PC-3 (cell line): ENCODE results near the gene L3MBTL4. TPM values are rescaled to one million over a fixed set of nuclear protein-coding genes. Genes with fewer than 3 reads are reported as not detected.

Source experiments
- ATAC-seq: fragments of 200-7000 bp; cut with Tn5 transposase; 2 replicates; pipeline ENCODE4 v1.9.1; 2020; ENCODE audit warnings: mild to moderate bottlenecking, moderate library complexity
- BruUV-seq: library from RNA; stranded (reverse); fragments of 400-500 nt; replicated peaks from 2 replicates; lab custom pipeline; 2021; lab: Mats Ljungman, UMichigan
- CTCF ChIA-PET: fragments of 300-600 bp; sonication (Branson Sonifier 250); formaldehyde crosslinking; loops from one replicate; lab custom pipeline; 2022; ENCODE audit warnings: antibody characterized with exemption; lab: Charles Lee
- POLR2A ChIA-PET: fragments of 300-600 bp; sonication (Branson Sonifier 250); formaldehyde crosslinking; loops from one replicate; lab custom pipeline; 2022; ENCODE audit warnings: antibody characterized with exemption; ENCODE audit not compliant: unreplicated experiment; lab: Charles Lee
- DNase-seq: peaks from one replicate; pipeline ENCODE4 v3.0.0-alpha.2; 2015
- H2AFZ ChIP-seq: fragments of 300-600 bp; sonication (generic); 2 replicates; pipeline ENCODE4 v1.6.0; 2016; ENCODE audit warnings: antibody characterized with exemption, low read length
- H3F3A ChIP-seq: fragments of 300-600 bp; sonication (generic); one replicate; pipeline ENCODE4 v1.6.0; 2017; ENCODE audit warnings: antibody characterized with exemption, low read length, control low read depth, mild to moderate bottlenecking; ENCODE audit not compliant: unreplicated experiment
- H3K27ac ChIP-seq: fragments of 300-600 bp; sonication (generic); 2 replicates; pipeline ENCODE4 v1.5.1; 2016; ENCODE audit warnings: mild to moderate bottlenecking, low read length
- H3K27me3 ChIP-seq: fragments of 300-600 bp; sonication (generic); 2 replicates; pipeline ENCODE4 v1.6.1; 2016; ENCODE audit warnings: low read length, mixed read lengths
- H3K36me3 ChIP-seq: fragments of 300-600 bp; sonication (generic); 2 replicates; pipeline ENCODE4 v1.6.1; 2016; ENCODE audit warnings: low read depth, mixed run types, low read length, mixed read lengths
- H3K4me1 ChIP-seq: fragments of 300-600 bp; sonication (generic); 2 replicates; pipeline ENCODE4 v1.5.1; 2016; ENCODE audit warnings: low read length; ENCODE audit not compliant: insufficient read depth
- H3K4me2 ChIP-seq: fragments of 300-600 bp; sonication (generic); 2 replicates; pipeline ENCODE4 v1.6.0; 2016; ENCODE audit warnings: low read length
- H3K4me3 ChIP-seq: fragments of 300-600 bp; sonication (generic); 2 replicates; pipeline ENCODE4 v1.5.1; 2016; ENCODE audit warnings: mild to moderate bottlenecking, low read length, mixed read lengths
- H3K79me2 ChIP-seq: fragments of 300-600 bp; sonication (generic); 2 replicates; pipeline ENCODE4 v1.6.1; 2017; ENCODE audit warnings: low read length, mixed read lengths
- H3K9ac ChIP-seq: fragments of 300-600 bp; sonication (generic); 2 replicates; pipeline ENCODE4 v1.6.0; 2016; ENCODE audit warnings: mild to moderate bottlenecking, low read length
- H3K9me2 ChIP-seq: fragments of 300-600 bp; sonication (generic); replicated peaks from 2 replicates; pipeline ENCODE4 v1.6.1; 2016; ENCODE audit warnings: mixed run types, low read length, mixed read lengths
- H3K9me3 ChIP-seq: fragments of 300-600 bp; sonication (generic); 2 replicates; pipeline ENCODE4 v1.6.1; 2016; ENCODE audit warnings: low read length, mixed read lengths
- H4K20me1 ChIP-seq: fragments of 300-600 bp; sonication (generic); 2 replicates; pipeline ENCODE4 v1.6.1; 2016; ENCODE audit warnings: low read length, mixed read lengths
- EZH2 ChIP-seq: fragments of 300-600 bp; sonication (generic); IDR thresholded peaks from one replicate; pipeline ENCODE4 v1.6.1; 2017; ENCODE audit warnings: antibody characterized with exemption, mild to moderate bottlenecking, low read length; ENCODE audit not compliant: unreplicated experiment
- EZH2phosphoT487 ChIP-seq: fragments of 300-600 bp; sonication (generic); IDR thresholded peaks from 2 replicates; pipeline ENCODE4 v1.6.1; 2018; ENCODE audit warnings: mild to moderate bottlenecking, antibody characterized with exemption, low read length, borderline replicate concordance
- intact Hi-C: fragments of 100-400 bp; cut with micrococcal nuclease; formaldehyde crosslinking; loops from 2 replicates; pipeline ENCODE4 v1.9.0; 2023
- microRNA-seq: library from miRNA; unstranded; fragments of <30 nt; microRNA quantifications from one replicate; pipeline ENCODE4 v1.1.0, GENCODE V29; 2020; ENCODE audit not compliant: unreplicated experiment
- total RNA-seq: library from RNA; depleted of rRNA; stranded (reverse); fragments of >200 nt; gene quantifications from 2 replicates; pipeline ENCODE4 v1.2.3, GENCODE V29; 2014
- TF ChIP-seq, protein P1 (sequence below): fragments of 300-600 bp; sonication (generic); conservative IDR thresholded peaks from 2 replicates; pipeline ENCODE4 v1.5.1; 2017; ENCODE audit warnings: antibody characterized with exemption, low read depth, mild to moderate bottlenecking, low read length

Gene L3MBTL4
- total RNA-seq, 1 experiment from 2014 or later = 0.47 TPM

- Histone ChIP-seq H3K4me1 (no peaks in the 10 kb centered on the region), H3K4me2 (no peak overlapping the region), H4K20me1 (no peaks in the 10 kb centered on the region), H3K79me2 (no peaks in the 10 kb centered on the region), H3K4me3 (no peak overlapping the region), H3K9ac (no peak overlapping the region), H3K9me3 (no peaks in the 10 kb centered on the region), H3K9me2 (no peaks in the 10 kb centered on the region), H3K36me3 (no peaks in the 10 kb centered on the region), H3K27me3 (no peaks in the 10 kb centered on the region), H3K27ac (no peak overlapping the region), H3F3A (no peaks in the 10 kb centered on the region), H2AFZ (no peak overlapping the region)
- TF ChIP-seq, protein P1, sequence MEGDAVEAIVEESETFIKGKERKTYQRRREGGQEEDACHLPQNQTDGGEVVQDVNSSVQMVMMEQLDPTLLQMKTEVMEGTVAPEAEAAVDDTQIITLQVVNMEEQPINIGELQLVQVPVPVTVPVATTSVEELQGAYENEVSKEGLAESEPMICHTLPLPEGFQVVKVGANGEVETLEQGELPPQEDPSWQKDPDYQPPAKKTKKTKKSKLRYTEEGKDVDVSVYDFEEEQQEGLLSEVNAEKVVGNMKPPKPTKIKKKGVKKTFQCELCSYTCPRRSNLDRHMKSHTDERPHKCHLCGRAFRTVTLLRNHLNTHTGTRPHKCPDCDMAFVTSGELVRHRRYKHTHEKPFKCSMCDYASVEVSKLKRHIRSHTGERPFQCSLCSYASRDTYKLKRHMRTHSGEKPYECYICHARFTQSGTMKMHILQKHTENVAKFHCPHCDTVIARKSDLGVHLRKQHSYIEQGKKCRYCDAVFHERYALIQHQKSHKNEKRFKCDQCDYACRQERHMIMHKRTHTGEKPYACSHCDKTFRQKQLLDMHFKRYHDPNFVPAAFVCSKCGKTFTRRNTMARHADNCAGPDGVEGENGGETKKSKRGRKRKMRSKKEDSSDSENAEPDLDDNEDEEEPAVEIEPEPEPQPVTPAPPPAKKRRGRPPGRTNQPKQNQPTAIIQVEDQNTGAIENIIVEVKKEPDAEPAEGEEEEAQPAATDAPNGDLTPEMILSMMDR = no peak
- no peak for TF ChIP-seq EZH2
- no peak for TF ChIP-seq EZH2phosphoT487
- no peak for ATAC-seq
- BruUV-seq = no TSS peak
- intact Hi-C loops = no loop called here
- no peak for DNase-seq
- ChIA-PET POLR2A (no interaction called here), CTCF (no interaction called here)
Observed at GRCh38 chr18:5912566-5912965, 502.1 kb downstream of the L3MBTL4 start.

DNA sequence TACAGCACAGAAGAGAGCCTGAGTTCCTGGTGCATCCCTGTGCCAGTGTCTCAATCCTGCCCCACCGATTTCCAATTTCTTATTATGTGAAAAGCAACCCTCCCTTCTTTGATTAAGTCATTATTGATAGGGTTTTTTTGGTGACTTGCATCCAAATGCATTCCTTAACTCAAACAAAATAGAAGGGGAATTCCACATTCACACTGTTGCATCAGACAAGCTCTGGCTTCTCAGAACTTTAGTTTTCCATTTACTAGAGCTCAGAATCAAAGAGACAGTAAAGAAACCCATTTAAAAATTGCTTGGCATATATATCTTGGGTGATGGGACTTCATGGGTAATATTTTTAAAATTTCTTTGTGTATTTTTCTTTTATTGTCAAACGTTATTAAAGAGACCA lies 505.6 kb downstream of the L3MBTL4 start:
- H3K36me3 ChIP-seq = no peaks in the 10 kb centered on the region
- no peaks in the 10 kb centered on the region for H3K9me3 ChIP-seq
- no peak for ATAC-seq
- no TSS peak for BruUV-seq
- H4K20me1 ChIP-seq = no peaks in the 10 kb centered on the region
- no peak for DNase-seq
- no peaks in the 10 kb centered on the region for H3K79me2 ChIP-seq
- no peak overlapping the region for H3K4me2 ChIP-seq
- no peaks in the 10 kb centered on the region for H3K4me1 ChIP-seq
- intact Hi-C loops = no loop called here
- no peak overlapping the region for H2AFZ ChIP-seq
- H3K27ac ChIP-seq = no peak overlapping the region
- no peaks in the 10 kb centered on the region for H3K27me3 ChIP-seq
- ChIA-PET POLR2A (no interaction called here), CTCF (no interaction called here)
- H3F3A ChIP-seq = no peaks in the 10 kb centered on the region
- no peak overlapping the region for H3K4me3 ChIP-seq
- no peaks in the 10 kb centered on the region for H3K9me2 ChIP-seq
- no peak for TF ChIP-seq EZH2phosphoT487
- TF ChIP-seq, protein P1 = no peak
- TF ChIP-seq EZH2 = no peak
- H3K9ac ChIP-seq = no peak overlapping the region

Small RNAs within 50 kb of the gene (microRNA-seq; reads per million reads assigned to microRNA genes)
- gene MIR4317 = not detected
